ENCODE results near the gene PEX5L.

Gene PEX5L

DNA sequence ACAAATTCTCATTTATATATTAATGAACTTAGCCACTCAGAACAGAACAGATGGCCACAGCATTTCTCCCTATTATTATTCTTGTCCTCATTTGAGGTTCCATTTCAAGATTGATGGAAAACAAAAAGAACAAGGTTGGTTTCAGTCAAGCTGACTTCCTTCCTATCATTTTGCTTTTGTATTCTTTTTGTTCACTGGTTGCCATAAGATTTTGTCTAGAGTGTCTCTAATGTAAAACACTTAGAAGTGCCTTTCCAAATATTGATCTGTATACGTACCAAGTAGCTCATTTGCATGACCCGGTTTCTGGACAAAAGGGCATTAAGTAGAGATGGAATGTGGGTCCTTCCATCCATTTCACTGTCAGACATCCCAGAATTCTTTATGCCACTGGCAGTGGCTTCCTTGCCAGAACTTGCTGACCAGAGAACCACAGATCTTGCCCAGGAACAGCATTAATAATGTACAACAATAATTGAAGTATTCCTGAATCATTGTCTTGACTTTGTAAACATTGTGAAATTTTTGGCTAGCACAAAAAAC is 63.8 kb downstream of the PEX5L start:
- DNase-seq (ENCODE audit: extremely low spot score), result no peak
- ChIA-PET CTCF (no interaction called here), POLR2A (no interaction called here)
- no peak for TF ChIP-seq FOXM1 (IDR thresholded peaks at IDR 0.05; ENCODE audit: borderline replicate concordance)
- TF ChIP-seq ZNF384 (IDR thresholded peaks at IDR 0.05), result no peak
- TF ChIP-seq SUZ12 (IDR thresholded peaks at IDR 0.05), result no peak
- no peak for TF ChIP-seq FOXK2 (IDR thresholded peaks at IDR 0.05)
- no peak for TF ChIP-seq NFRKB (IDR thresholded peaks at IDR 0.05)

DNA sequence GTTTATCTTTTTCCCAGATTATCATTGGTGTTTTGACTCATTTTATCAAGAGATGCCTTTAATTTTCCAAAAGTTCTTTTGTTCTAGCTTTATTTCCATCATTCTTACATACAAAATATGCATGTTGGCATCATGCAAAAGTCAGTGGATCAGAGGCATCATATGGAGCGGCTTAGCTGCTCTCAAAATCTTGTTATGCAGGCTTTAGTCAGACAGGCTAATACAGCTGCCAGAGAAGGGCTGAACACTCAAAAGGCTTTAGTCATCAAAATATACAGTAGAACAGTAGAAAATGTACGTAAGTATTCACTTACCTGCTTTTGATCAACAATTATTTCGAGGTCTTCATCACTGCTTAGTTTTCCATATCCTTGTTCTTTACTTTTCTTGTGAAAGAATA is 65.5 kb downstream of the PEX5L start:
- DNase-seq (ENCODE audit: extremely low spot score), result no peak
- TF ChIP-seq ELF4 (IDR thresholded peaks at IDR 0.05) (no peak), CTBP1 (IDR thresholded peaks at IDR 0.05; ENCODE audit: borderline replicate concordance) (no peak), L3MBTL2 (conservative IDR thresholded peaks at IDR 0.05) (no peak), TARDBP (IDR thresholded peaks at IDR 0.05) (no peak), NFRKB (IDR thresholded peaks at IDR 0.05) (no peak), ARNT (IDR thresholded peaks at IDR 0.05) (no peak), SUZ12 (IDR thresholded peaks at IDR 0.05) (no peak), BHLHE40 (IDR thresholded peaks at IDR 0.05; ENCODE audit: borderline replicate concordance) (no peak), FOXM1 (IDR thresholded peaks at IDR 0.05; ENCODE audit: borderline replicate concordance) (no peak), HDGF (IDR thresholded peaks at IDR 0.05; ENCODE audit: borderline replicate concordance) (no peak)
- ChIA-PET CTCF (no interaction called here), POLR2A (no interaction called here)

DNA sequence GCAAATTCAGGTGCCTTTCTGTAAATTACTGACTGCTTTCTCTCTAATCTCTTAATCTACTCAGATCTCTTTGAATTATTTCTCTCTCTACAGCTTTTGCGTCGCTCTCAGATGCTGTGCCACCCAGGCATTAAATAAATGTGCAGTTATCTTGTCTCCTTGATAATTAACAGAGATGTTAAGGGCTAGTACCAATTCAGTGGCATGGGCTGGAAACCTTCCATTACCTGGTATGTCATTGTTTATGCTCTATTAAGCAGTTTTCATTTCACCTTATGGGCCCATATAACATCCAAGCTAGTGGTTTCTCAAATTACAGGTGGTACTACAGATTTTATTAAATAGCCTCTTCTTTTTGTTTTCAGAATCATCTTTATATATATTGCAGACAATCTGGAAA is 66.0 kb downstream of the PEX5L start:
- TF ChIP-seq HDGF (IDR thresholded peaks at IDR 0.05; ENCODE audit: borderline replicate concordance) (no peak), ELF4 (IDR thresholded peaks at IDR 0.05) (no peak), FOXK2 (IDR thresholded peaks at IDR 0.05) (no peak), NFRKB (IDR thresholded peaks at IDR 0.05) (no peak), FOXM1 (IDR thresholded peaks at IDR 0.05; ENCODE audit: borderline replicate concordance) (no peak), CTBP1 (IDR thresholded peaks at IDR 0.05; ENCODE audit: borderline replicate concordance) (no peak), ZNF384 (IDR thresholded peaks at IDR 0.05) (no peak), ARNT (IDR thresholded peaks at IDR 0.05) (no peak), L3MBTL2 (conservative IDR thresholded peaks at IDR 0.05) (no peak), TARDBP (IDR thresholded peaks at IDR 0.05) (no peak), LEF1 (IDR thresholded peaks at IDR 0.05; ENCODE audit: borderline replicate concordance) (no peak), SUZ12 (IDR thresholded peaks at IDR 0.05) (no peak), FOXA1 (IDR thresholded peaks at IDR 0.05) (no peak), SP1 (IDR thresholded peaks at IDR 0.05) (no peak)
- TF ChIP-seq, protein P1, sequence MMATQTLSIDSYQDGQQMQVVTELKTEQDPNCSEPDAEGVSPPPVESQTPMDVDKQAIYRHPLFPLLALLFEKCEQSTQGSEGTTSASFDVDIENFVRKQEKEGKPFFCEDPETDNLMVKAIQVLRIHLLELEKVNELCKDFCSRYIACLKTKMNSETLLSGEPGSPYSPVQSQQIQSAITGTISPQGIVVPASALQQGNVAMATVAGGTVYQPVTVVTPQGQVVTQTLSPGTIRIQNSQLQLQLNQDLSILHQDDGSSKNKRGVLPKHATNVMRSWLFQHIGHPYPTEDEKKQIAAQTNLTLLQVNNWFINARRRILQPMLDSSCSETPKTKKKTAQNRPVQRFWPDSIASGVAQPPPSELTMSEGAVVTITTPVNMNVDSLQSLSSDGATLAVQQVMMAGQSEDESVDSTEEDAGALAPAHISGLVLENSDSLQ (IDR thresholded peaks at IDR 0.05), result no peak
- POLR2A ChIA-PET, result no interaction called here
- CTCF ChIA-PET, result no interaction called here
- DNase-seq (ENCODE audit: extremely low spot score), result no peak

GRCh38 chr3:179969525-179969924 is 67.2 kb downstream of the PEX5L start:
- no peak for TF ChIP-seq TARDBP (IDR thresholded peaks at IDR 0.05)
- TF ChIP-seq ARNT (IDR thresholded peaks at IDR 0.05), result no peak
- no peak for TF ChIP-seq SP1 (IDR thresholded peaks at IDR 0.05)
- no peak for TF ChIP-seq ELF4 (IDR thresholded peaks at IDR 0.05)
- no peak for TF ChIP-seq ZNF384 (IDR thresholded peaks at IDR 0.05)
- TF ChIP-seq LEF1 (IDR thresholded peaks at IDR 0.05; ENCODE audit: borderline replicate concordance), result no peak
- no peak for TF ChIP-seq BHLHE40 (IDR thresholded peaks at IDR 0.05; ENCODE audit: borderline replicate concordance)
- no peak for TF ChIP-seq L3MBTL2 (conservative IDR thresholded peaks at IDR 0.05)
- TF ChIP-seq CTBP1 (IDR thresholded peaks at IDR 0.05; ENCODE audit: borderline replicate concordance), result no peak
- TF ChIP-seq FOXK2 (IDR thresholded peaks at IDR 0.05), result no peak
- TF ChIP-seq FOXA1 (IDR thresholded peaks at IDR 0.05), result no peak
- TF ChIP-seq, protein P1 (IDR thresholded peaks at IDR 0.05), result no peak
- no peak for TF ChIP-seq SUZ12 (IDR thresholded peaks at IDR 0.05)
- TF ChIP-seq NFRKB (IDR thresholded peaks at IDR 0.05), result no peak
- no peak for TF ChIP-seq HDGF (IDR thresholded peaks at IDR 0.05; ENCODE audit: borderline replicate concordance)
- no peak for TF ChIP-seq FOXM1 (IDR thresholded peaks at IDR 0.05; ENCODE audit: borderline replicate concordance)
- CTCF ChIA-PET, result no interaction called here
- DNase-seq (ENCODE audit: extremely low spot score), result no peak
- POLR2A ChIA-PET, result no interaction called here

DNA sequence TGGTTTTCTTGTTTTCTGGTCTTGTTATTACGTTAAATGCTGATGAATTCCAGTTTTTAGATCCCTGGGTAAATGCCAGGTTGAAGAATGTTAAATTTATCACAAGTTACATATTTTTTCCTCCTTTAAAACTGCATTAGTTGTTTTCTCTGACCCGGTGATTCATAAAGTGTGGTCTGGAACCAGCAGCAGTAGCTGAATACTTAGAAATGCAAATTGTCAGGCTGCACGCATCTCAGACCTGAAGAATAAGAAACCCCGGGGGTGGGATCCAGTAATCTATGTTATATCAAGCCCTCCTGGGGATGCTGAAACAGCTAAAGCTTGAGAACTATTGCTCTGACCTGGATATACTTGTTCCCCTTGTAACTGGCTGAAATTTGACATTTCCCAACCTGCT is 69.1 kb downstream of the PEX5L start:
- POLR2A ChIA-PET, result no interaction called here
- TF ChIP-seq ELF4 (IDR thresholded peaks at IDR 0.05) (no peak), SUZ12 (IDR thresholded peaks at IDR 0.05) (no peak), L3MBTL2 (conservative IDR thresholded peaks at IDR 0.05) (no peak), FOXK2 (IDR thresholded peaks at IDR 0.05) (no peak), ARNT (IDR thresholded peaks at IDR 0.05) (no peak), FOXM1 (IDR thresholded peaks at IDR 0.05; ENCODE audit: borderline replicate concordance) (no peak)
- TF ChIP-seq, protein P1 (IDR thresholded peaks at IDR 0.05), result no peak
- CTCF ChIA-PET, result no interaction called here
- no peak for DNase-seq (ENCODE audit: extremely low spot score)

GRCh38 chr3:179964890-179965289 is 71.8 kb downstream of the PEX5L start:
- no peak for DNase-seq (ENCODE audit: extremely low spot score)
- POLR2A ChIA-PET, result no interaction called here
- TF ChIP-seq SUZ12 (IDR thresholded peaks at IDR 0.05), result no peak
- no peak for TF ChIP-seq HDGF (IDR thresholded peaks at IDR 0.05; ENCODE audit: borderline replicate concordance)
- no peak for TF ChIP-seq LEF1 (IDR thresholded peaks at IDR 0.05; ENCODE audit: borderline replicate concordance)
- TF ChIP-seq FOXA1 (IDR thresholded peaks at IDR 0.05), result no peak
- no peak for TF ChIP-seq NFRKB (IDR thresholded peaks at IDR 0.05)
- no peak for TF ChIP-seq L3MBTL2 (conservative IDR thresholded peaks at IDR 0.05)
- no peak for TF ChIP-seq SP1 (IDR thresholded peaks at IDR 0.05)
- TF ChIP-seq CTBP1 (IDR thresholded peaks at IDR 0.05; ENCODE audit: borderline replicate concordance), result no peak
- TF ChIP-seq FOXM1 (IDR thresholded peaks at IDR 0.05; ENCODE audit: borderline replicate concordance), result no peak
- no peak for TF ChIP-seq FOXK2 (IDR thresholded peaks at IDR 0.05)
- TF ChIP-seq, protein P1 (IDR thresholded peaks at IDR 0.05), result no peak
- TF ChIP-seq TARDBP (IDR thresholded peaks at IDR 0.05), result no peak
- no peak for TF ChIP-seq ELF4 (IDR thresholded peaks at IDR 0.05)
- TF ChIP-seq BHLHE40 (IDR thresholded peaks at IDR 0.05; ENCODE audit: borderline replicate concordance), result no peak
- no peak for TF ChIP-seq ZNF384 (IDR thresholded peaks at IDR 0.05)
- TF ChIP-seq ARNT (IDR thresholded peaks at IDR 0.05), result no peak
- CTCF ChIA-PET, result no interaction called here

All from HEK293T (cell line).